Posterior cingulate gyrus (tissue), 11 donors: ENCODE data around the gene NTRK2.

ENCODE experiments used
- DNase-seq, 10 donors: peaks; one replicate each; pipeline versions ENCODE4 v3.0.0 to v3.0.0-alpha.2; 2020 to 2021; ENCODE audit warnings: mixed read lengths in 3 of 10
- intact Hi-C: fragments of 100-400 bp; cut with DNase I; formaldehyde crosslinking; loops from one replicate; pipeline ENCODE4 v1.15.1; 2023

NTRK2 gene

GRCh38 chr9:84669288-84670137 lies at the start of gene NTRK2:
Gene NTRK2, plus strand, starts transcription at chr9:84669729. Its CDS starts 1,020 bp downstream, at chr9:84670749.
- intact Hi-C loops = loop anchor here (2.0 to 10.0 kb wide), 4 partner anchors 113 to 938 kb away; no protein-coding TSS in a partner anchor
- DNase-seq = peak; percentile 53 to 96 (median 80)

GRCh38 chr9:84620338-84620737 lies 49.2 kb upstream of the NTRK2 start:
- DNase-seq = no peak
- intact Hi-C loops = no loop called here

DNA sequence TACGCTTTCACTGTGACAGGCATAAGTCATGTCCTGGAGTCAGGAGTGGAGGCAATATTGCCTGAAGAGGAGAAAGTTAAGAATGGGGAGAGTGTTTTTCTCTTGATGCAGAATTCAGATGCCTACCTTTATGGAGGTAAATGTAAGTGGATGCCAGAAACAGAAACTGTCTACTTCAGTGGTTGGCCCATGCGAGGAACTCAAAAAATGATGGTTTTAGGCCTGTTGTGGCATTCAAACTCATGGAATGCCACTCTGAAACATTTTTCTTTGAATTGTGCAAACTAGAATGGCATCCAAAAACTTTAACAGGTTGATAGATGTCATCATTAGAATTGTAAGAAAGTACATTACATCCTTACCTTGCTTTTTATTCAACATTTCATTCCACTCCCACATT lies 47.7 kb upstream of the NTRK2 start:
- no peak for DNase-seq
- intact Hi-C loops = no loop called here

DNA sequence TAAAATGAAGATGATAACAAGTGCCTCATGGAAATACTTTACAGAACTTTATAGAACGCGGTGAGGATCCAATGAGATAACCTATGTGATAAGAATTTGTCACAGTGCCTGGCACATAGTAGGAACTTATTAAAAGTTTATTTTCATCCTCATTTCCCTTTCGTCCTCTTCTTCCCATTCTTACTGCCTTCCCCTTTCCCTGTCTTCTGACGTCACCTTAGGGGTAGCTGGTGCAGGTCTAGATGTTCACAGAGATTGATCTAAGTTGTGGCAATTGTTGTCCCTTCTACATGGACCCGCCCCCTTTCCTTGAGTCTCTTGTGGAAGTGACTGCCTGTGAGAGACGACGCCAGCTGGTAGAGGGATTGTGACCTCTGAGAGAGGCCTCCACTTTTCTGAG lies 46.5 kb upstream of the NTRK2 start:
- intact Hi-C loops = no loop called here
- DNase-seq = no peak

- intact Hi-C loops = no loop called here
- DNase-seq = no peak
These were observed 33.1 kb upstream of the NTRK2 start for GRCh38 chr9:84636436-84636835.

GRCh38 chr9:84642553-84643141 lies 26.9 kb upstream of the NTRK2 start:
- no peak for DNase-seq
- intact Hi-C loops = no loop called here

DNA sequence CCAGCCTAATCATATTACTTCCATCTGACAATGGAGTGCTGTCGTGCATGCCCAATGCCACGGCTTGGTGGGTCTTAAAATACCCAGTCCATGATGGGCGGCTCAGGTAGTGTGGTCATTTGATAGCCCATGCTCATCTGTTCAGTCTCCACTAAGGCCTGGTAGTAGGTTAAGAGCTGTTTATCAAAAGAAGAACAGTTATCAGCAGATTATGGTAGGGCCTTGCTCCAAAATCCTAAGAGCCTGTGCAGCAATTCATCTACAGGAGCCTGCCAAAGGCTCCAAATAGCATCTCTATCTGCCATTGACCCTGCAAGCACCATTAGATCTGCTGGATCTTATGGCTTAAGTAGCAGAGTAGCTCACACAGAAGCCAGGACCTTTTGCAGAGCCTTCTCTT lies 21.8 kb upstream of the NTRK2 start:
- intact Hi-C loops = no loop called here
- DNase-seq = no peak

- DNase-seq = no peak
These were observed 16.9 kb upstream of the NTRK2 start for GRCh38 chr9:84652496-84653120.

GRCh38 chr9:84655447-84655846 lies 14.1 kb upstream of the NTRK2 start:
- no peak for DNase-seq
- intact Hi-C loops = no loop called here

More at GRCh38 chr9:84652496-84653120, 16.9 kb upstream of the NTRK2 start:
- intact Hi-C loops = loop anchor here (2.0 kb wide), 1 partner anchor 772 kb away; no protein-coding TSS in a partner anchor

DNA sequence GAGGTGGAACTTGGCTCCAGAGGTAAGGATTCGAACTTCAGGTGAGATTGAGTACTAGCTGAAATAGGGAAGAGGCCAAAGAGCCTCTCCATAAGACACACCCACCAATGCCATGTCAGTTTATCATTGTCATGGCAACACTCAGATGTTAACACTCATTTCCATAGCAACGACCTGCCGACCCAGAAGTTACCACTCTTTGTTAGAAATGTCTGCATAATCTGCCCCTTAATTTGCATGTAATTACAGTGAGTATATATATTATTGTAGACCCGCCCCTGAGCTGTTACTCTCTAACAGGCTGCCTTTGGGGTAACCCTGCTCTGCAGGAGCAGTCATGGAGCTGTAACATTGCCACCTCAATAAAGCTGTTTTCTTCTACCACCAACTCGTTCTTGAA lies 10.2 kb upstream of the NTRK2 start:
- DNase-seq = no peak
- intact Hi-C loops = no loop called here

GRCh38 chr9:84659773-84660172 lies 9.8 kb upstream of the NTRK2 start:
- intact Hi-C loops = no loop called here
- DNase-seq = no peak

GRCh38 chr9:84667571-84668195 lies 1.8 kb upstream of the NTRK2 start:
- intact Hi-C loops = loop anchor here (1.0 to 5.0 kb wide), 4 partner anchors 115 to 940 kb away; no protein-coding TSS in a partner anchor
- DNase-seq = peak in 6 of 10 donors; percentile 21 to 79 (median 52)

GRCh38 chr9:84668196-84669012 lies 1.1 kb upstream of the NTRK2 start:
- peak; percentile 79 to 97 (median 84) for DNase-seq
- intact Hi-C loops = loop anchor here (1.0 to 5.0 kb wide), 4 partner anchors 114 to 939 kb away; no protein-coding TSS in a partner anchor

DNA sequence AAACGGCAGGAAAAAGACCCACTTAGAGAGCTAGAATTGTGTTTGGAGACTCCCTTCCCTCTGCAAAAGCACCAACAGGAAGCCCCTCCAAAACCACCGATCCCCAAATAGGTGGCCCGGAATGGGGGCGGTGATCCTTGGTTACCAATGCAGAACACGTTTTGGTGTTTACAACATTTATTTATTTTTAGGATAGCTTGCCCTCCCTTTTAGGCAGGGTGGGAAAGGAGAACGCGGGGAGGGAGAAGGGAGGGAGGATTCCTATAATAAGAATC lies 579 bp upstream of the NTRK2 start:
- peak in 1 of 10 donors; percentile 79 for DNase-seq
- intact Hi-C loops = loop anchor here (2.0 to 5.0 kb wide), 3 partner anchors 113 to 938 kb away; no protein-coding TSS in a partner anchor

DNA sequence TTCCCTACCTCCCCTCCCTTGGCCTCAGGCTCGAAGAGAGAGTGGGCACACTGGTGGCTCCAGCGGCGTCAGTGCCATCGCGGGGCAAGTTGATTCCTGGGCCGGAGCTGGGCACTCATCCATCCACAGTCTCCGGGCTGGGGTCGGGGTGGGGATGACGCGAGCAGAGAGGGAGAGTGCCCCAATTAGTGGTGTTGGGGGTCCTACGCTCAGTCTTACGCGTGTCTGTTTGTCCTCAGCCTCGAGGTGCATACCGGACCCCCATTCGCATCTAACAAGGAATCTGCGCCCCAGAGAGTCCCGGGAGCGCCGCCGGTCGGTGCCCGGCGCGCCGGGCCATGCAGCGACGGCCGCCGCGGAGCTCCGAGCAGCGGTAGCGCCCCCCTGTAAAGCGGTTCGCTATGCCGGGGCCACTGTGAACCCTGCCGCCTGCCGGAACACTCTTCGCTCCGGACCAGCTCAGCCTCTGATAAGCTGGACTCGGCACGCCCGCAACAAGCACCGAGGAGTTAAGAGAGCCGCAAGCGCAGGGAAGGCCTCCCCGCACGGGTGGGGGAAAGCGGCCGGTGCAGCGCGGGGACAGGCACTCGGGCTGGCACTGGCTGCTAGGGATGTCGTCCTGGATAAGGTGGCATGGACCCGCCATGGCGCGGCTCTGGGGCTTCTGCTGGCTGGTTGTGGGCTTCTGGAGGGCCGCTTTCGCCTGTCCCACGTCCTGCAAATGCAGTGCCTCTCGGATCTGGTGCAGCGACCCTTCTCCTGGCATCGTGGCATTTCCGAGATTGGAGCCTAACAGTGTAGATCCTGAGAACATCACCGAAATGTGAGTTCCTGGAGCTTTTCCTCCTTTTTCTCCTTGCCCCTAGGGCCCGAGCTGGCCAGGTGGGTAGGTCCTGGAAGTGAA lies 861 bp downstream of the NTRK2 start:
- peak; percentile 23 to 93 (median 54) for DNase-seq
- intact Hi-C loops = loop anchor here (10.0 kb wide), 1 partner anchor 374 kb away; no protein-coding TSS in a partner anchor

GRCh38 chr9:84671586-84672521 lies 2.3 kb downstream of the NTRK2 start:
- intact Hi-C loops = loop anchor here (10.0 kb wide), 1 partner anchor 373 kb away; no protein-coding TSS in a partner anchor
- DNase-seq = peak in 3 of 10 donors; percentile 24 to 80 (median 33)

GRCh38 chr9:84673806-84674205 lies 4.3 kb downstream of the NTRK2 start:
- intact Hi-C loops = loop anchor here (10.0 kb wide), 1 partner anchor 371 kb away; no protein-coding TSS in a partner anchor
- no peak for DNase-seq
